GM12875 (cell line): Measurements from ENCODE around the gene TCFL5.

Experiments
- H3K4me3 ChIP-seq: one replicate; pipeline ENCODE4 v1.5.1; 2011; ENCODE audit warnings: low read depth, low read length, control low read depth
- CTCF ChIP-seq: IDR thresholded peaks from 2 replicates; pipeline ENCODE4 v1.5.1; 2011; ENCODE audit warnings: low read depth, mild to moderate bottlenecking, control low read depth, inconsistent platforms, low read length, moderate library complexity, borderline replicate concordance; ENCODE audit not compliant: insufficient read depth

The TCFL5 gene

GRCh38 chr20:62906209-62906608 is 44.6 kb upstream of the TCFL5 start:
- no peak overlapping the region for H3K4me3 ChIP-seq
- no peak for TF ChIP-seq CTCF

GRCh38 chr20:62905536-62906117 is 44.0 kb upstream of the TCFL5 start:
- no peak for TF ChIP-seq CTCF
- H3K4me3 ChIP-seq: no peak overlapping the region

- TF ChIP-seq CTCF: no peak
These were observed 41.4 kb upstream of the TCFL5 start for GRCh38 chr20:62902926-62903615.

GRCh38 chr20:62901891-62902290 is 40.3 kb upstream of the TCFL5 start:
- no peak for TF ChIP-seq CTCF
- no peak overlapping the region for H3K4me3 ChIP-seq

More at GRCh38 chr20:62902926-62903615, 41.4 kb upstream of the TCFL5 start:
- no peak overlapping the region for H3K4me3 ChIP-seq

DNA sequence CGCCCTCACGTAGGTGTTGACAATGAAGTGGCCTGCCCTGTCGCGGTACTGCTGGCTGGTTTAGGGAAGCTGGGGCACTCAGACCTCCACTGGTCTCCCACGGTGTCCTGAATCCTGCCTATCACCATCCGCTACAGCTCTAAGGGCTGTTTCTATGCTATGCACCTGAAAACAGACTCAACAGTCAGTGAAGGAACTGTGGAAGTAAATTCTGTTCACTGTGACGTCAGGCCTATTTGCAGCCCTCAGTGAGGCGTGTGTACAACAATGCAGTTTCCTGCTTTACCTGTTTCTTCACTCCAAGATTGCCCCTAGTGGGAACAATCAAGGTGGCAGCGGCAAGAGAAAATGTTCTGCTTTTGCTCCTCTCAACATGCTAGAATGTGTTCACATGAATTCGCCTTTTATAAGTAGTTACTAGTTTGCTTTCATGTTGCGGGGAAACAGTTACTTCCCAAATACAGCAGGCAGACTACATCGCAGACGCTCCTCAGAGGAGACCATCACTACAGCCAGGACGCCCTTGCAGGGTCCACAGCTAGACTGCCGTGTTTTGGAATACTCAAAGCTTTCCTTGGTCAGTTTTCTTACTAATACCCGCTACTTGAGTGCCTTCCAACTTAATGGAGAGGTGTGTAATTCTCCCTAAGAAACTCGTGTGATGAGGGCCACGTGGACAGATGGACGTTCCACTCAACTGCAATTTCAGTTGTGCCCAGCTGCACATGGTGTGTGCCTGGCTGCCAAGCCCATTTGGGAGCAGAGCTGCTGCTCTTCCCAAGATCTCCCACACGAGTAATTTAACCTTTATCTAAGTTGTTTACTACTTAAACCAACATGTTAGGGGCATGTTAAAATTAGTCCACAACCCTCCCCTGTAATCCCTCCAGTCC is 39.3 kb upstream of the TCFL5 start:
- no peak for TF ChIP-seq CTCF
- no peak overlapping the region for H3K4me3 ChIP-seq

- TF ChIP-seq CTCF: peak; percentile 96
- H3K4me3 ChIP-seq: no peak overlapping the region
These were observed 38.5 kb upstream of the TCFL5 start for GRCh38 chr20:62900052-62900691.
